Sigmoid colon (tissue), 4 donors: ENCODE measurements around the gene RPL11.

Experiments used
- CTCF ChIP-seq, 4 experiments: fragments of 450-650 bp in 3 of 4; fragments of 200-600 bp in 1 of 4; IDR thresholded peaks; one replicate each; pipeline ENCODE4 v1.5.1; 2016 to 2019; ENCODE audit warnings: antibody characterized with exemption in 4 of 4, mild to moderate bottlenecking in 3 of 4, moderate library complexity in 2 of 4
- EP300 ChIP-seq, 4 donors: sonication (generic); formaldehyde crosslinking; IDR thresholded peaks; one replicate each; pipeline ENCODE4 v1.6.1; 2017; ENCODE audit warnings: antibody characterized with exemption in 4 of 4
- POLR2A ChIP-seq, 2 donors: fragments of 450-650 bp; IDR thresholded peaks; one replicate each; pipeline ENCODE4 v1.6.1; 2016; ENCODE audit warnings: antibody characterized with exemption in 2 of 2, mild to moderate bottlenecking in 2 of 2, moderate library complexity in 2 of 2
- POLR2AphosphoS5 ChIP-seq, 4 donors: sonication (generic); formaldehyde crosslinking; IDR thresholded peaks; one replicate each; pipeline ENCODE4 v1.6.1; 2017; ENCODE audit warnings: antibody characterized with exemption in 4 of 4

GRCh38 chr1:23664837-23665795 is 26.5 kb upstream of the RPL11 start:
- no peak for TF ChIP-seq POLR2A (IDR thresholded peaks at IDR 0.05)
- TF ChIP-seq POLR2AphosphoS5 (IDR thresholded peaks at IDR 0.05) = no peak
- no peak for TF ChIP-seq CTCF (IDR thresholded peaks at IDR 0.05)
- TF ChIP-seq EP300 (IDR thresholded peaks at IDR 0.05) = no peak
